Activated T-helper 1 cell treated with anti-CD3 and anti-CD28 coated beads, Interleukin-2, amount 50 U/mL, for 16 hours (primary cell): ENCODE results near the gene KIF7.
"Not testable (repeated sequence)": the region's sequence is repeated elsewhere in the genome, so short reads cannot be mapped to it uniquely, and the experiment has no call there.

ENCODE experiments used
- DNase-seq, 2 donors: peaks; one replicate each; pipeline ENCODE4 v3.0.0-alpha.2; 2020; ENCODE audit warnings: low read depth in 1 of 2, low spot score in 1 of 2

KIF7 gene

GRCh38 chr15:89654847-89655805, at the start of gene KIF7:
KIF7 (minus strand) TSS chr15:89655467; CDS start chr15:89652930, 2,537 bp downstream.
- no peak for DNase-seq

GRCh38 chr15:89704411-89704810, 49.1 kb upstream of the KIF7 start:
- no peak for DNase-seq

GRCh38 chr15:89695198-89695597, 39.9 kb upstream of the KIF7 start:
- DNase-seq: no peak

- no peak for DNase-seq
Measured at GRCh38 chr15:89693696-89694095, 38.4 kb upstream of the KIF7 start.

- no peak for DNase-seq
Measured at GRCh38 chr15:89693091-89693490, 37.8 kb upstream of the KIF7 start.

- peak; percentile 58 to 60 for DNase-seq
Measured at GRCh38 chr15:89690276-89691218, 35.3 kb upstream of the KIF7 start, which contains the start of the genes PEX11A and WDR93. PEX11A (minus strand) TSS chr15:89690754; CDS start chr15:89690632, 122 bp downstream. WDR93 (plus strand) TSS chr15:89690811; CDS start chr15:89701747, 10,936 bp downstream.

- not testable (repeated sequence) for DNase-seq
Measured at GRCh38 chr15:89689930-89690275, 34.6 kb upstream of the KIF7 start.

GRCh38 chr15:89686522-89686921, 31.3 kb upstream of the KIF7 start:
- no peak for DNase-seq

- no peak for DNase-seq
Measured at GRCh38 chr15:89685995-89686394, 30.7 kb upstream of the KIF7 start.

GRCh38 chr15:89681146-89681545, 25.9 kb upstream of the KIF7 start:
- DNase-seq: no peak

GRCh38 chr15:89680282-89680873, 25.1 kb upstream of the KIF7 start:
- DNase-seq: no peak

- DNase-seq: no peak
Measured at GRCh38 chr15:89679212-89679611, 23.9 kb upstream of the KIF7 start, which contains the start of gene PLIN1. PLIN1 (minus strand) TSS chr15:89679367; CDS start chr15:89677489, 1,878 bp downstream.

- DNase-seq: no peak
Measured at GRCh38 chr15:89677381-89677780, 22.1 kb upstream of the KIF7 start.

- no peak for DNase-seq
Measured at GRCh38 chr15:89675606-89676005, 20.3 kb upstream of the KIF7 start.

GRCh38 chr15:89674526-89674925, 19.3 kb upstream of the KIF7 start:
- DNase-seq: no peak

GRCh38 chr15:89673165-89673512, 17.9 kb upstream of the KIF7 start:
- DNase-seq: no peak

GRCh38 chr15:89672221-89673164, 17.2 kb upstream of the KIF7 start:
- no peak for DNase-seq

GRCh38 chr15:89671687-89672086, 16.4 kb upstream of the KIF7 start:
- DNase-seq: no peak

GRCh38 chr15:89670971-89671560, 15.8 kb upstream of the KIF7 start:
- DNase-seq: no peak

GRCh38 chr15:89669941-89670340, 14.7 kb upstream of the KIF7 start:
- no peak for DNase-seq
